IMR-90 (cell line): ENCODE measurements around the gene CTAG1A. TPM values are rescaled to one million over a fixed set of nuclear protein-coding genes. Genes with fewer than 3 reads are reported as not detected.

Experiments
- microRNA-seq, 2 experiments: library from miRNA; stranded (forward) in 1 of 2; unstranded in 1 of 2; fragments of 10-50 nt in 1 of 2; fragments of <30 nt in 1 of 2; gene quantifications in 1 of 2; microRNA quantifications in 1 of 2; one replicate each; pipeline versions ENCODE3 to v1.1.0; 2013 to 2020; ENCODE audit not compliant: insufficient read depth in 1 of 2, insufficient read length in 1 of 2, unreplicated experiment in 1 of 2
- polyA plus RNA-seq, 3 experiments: library from polyadenylated mRNA; depleted of rRNA; stranded (reverse); fragments of >200 nt; gene quantifications; 2 replicates each; pipeline ENCODE4 v1.2.3, GENCODE V29; 2012; ENCODE audit warnings: low replicate concordance in 1 of 3
- small RNA-seq, 5 experiments: library from RNA; depleted of rRNA; stranded (forward); fragments of <200 nt; gene quantifications; one replicate each; pipeline ENCODE3, GENCODE V24; 2012
- total RNA-seq: library from RNA; depleted of rRNA; stranded (reverse); fragments of >200 nt; gene quantifications from 2 replicates; pipeline ENCODE4 v1.2.3, GENCODE V29; 2012; rRNA removed

The CTAG1A gene
- total and polyA plus RNA-seq, 2 of the 4 experiments (the other 2 are of a cell fraction): not detected

Small RNAs within 50 kb of the gene (microRNA-seq; reads per million reads assigned to microRNA genes)
- gene AC244090.1 (ENCODE audit: insufficient read depth, insufficient read length) (not detected), gene AC244107.2 (ENCODE audit: insufficient read depth, insufficient read length) (not detected)

Small RNAs within 50 kb of the gene (small RNA-seq; reads per million reads assigned to genes)
- gene AC244090.1 (0 reads per million in 5 experiments), gene AC244107.2 (0 reads per million in 5 experiments)

Other genes with a start within 250 kb of the CTAG1A start
- 1,356 and 1,443 TPM in 2 replicates for gene FLNA, start 210.5 kb upstream of the CTAG1A start, total RNA-seq
- 1,357 and 1,435 TPM in 2 replicates for gene FLNA, start 210.5 kb upstream of the CTAG1A start, polyA plus RNA-seq (2012; rRNA removed)
- gene EMD, start 205.8 kb upstream of the CTAG1A start, total RNA-seq: 9.9 and 11.4 TPM in 2 replicates
- gene EMD, start 205.8 kb upstream of the CTAG1A start, polyA plus RNA-seq (2012; rRNA removed): 68.8 and 80.6 TPM in 2 replicates
- gene RPL10, start 186.8 kb upstream of the CTAG1A start, total RNA-seq: 1,582 and 1,900 TPM in 2 replicates
- gene RPL10, start 186.8 kb upstream of the CTAG1A start, polyA plus RNA-seq (2012; rRNA removed): 4,696 and 7,467 TPM in 2 replicates
- gene DNASE1L1, start 175.9 kb upstream of the CTAG1A start, total RNA-seq: 42.5 and 51.4 TPM in 2 replicates
- gene DNASE1L1, start 175.9 kb upstream of the CTAG1A start, polyA plus RNA-seq (2012; rRNA removed): 54.7 and 55.5 TPM in 2 replicates
- 4.4 and 4.8 TPM in 2 replicates for gene TAFAZZIN, start 173.6 kb upstream of the CTAG1A start, total RNA-seq
- 24.4 and 26.6 TPM in 2 replicates for gene TAFAZZIN, start 173.6 kb upstream of the CTAG1A start, polyA plus RNA-seq (2012; rRNA removed)
- 13.8 and 13.9 TPM in 2 replicates for gene ATP6AP1, start 156.5 kb upstream of the CTAG1A start, total RNA-seq
- 96.7 and 98.4 TPM in 2 replicates for gene ATP6AP1, start 156.5 kb upstream of the CTAG1A start, polyA plus RNA-seq (2012; rRNA removed)
- gene GDI1, start 148.0 kb upstream of the CTAG1A start, total RNA-seq: 113 and 117 TPM in 2 replicates
- gene GDI1, start 148.0 kb upstream of the CTAG1A start, polyA plus RNA-seq (2012; rRNA removed): 291 and 331 TPM in 2 replicates
- 46.4 and 65.5 TPM in 2 replicates for gene FAM50A, start 141.0 kb upstream of the CTAG1A start, total RNA-seq
- gene FAM50A, start 141.0 kb upstream of the CTAG1A start, polyA plus RNA-seq (2012; rRNA removed): 107 and 119 TPM in 2 replicates
- gene PLXNA3, start 126.9 kb upstream of the CTAG1A start, total RNA-seq: 4.3 and 8.1 TPM in 2 replicates
- 111 and 126 TPM in 2 replicates for gene PLXNA3, start 126.9 kb upstream of the CTAG1A start, polyA plus RNA-seq (2012; rRNA removed)
- gene LAGE3, start 105.9 kb upstream of the CTAG1A start, total RNA-seq: 3.6 and 6.4 TPM in 2 replicates
- gene LAGE3, start 105.9 kb upstream of the CTAG1A start, polyA plus RNA-seq (2012; rRNA removed): 14.8 and 17.6 TPM in 2 replicates
- gene UBL4A, start 98.5 kb upstream of the CTAG1A start, total RNA-seq: 21.4 and 28.3 TPM in 2 replicates
- gene UBL4A, start 98.5 kb upstream of the CTAG1A start, polyA plus RNA-seq (2012; rRNA removed): 22.2 and 24.6 TPM in 2 replicates
- gene SLC10A3, start 94.5 kb upstream of the CTAG1A start, total RNA-seq: 15.2 and 16.1 TPM in 2 replicates
- 24.6 and 26.9 TPM in 2 replicates for gene SLC10A3, start 94.5 kb upstream of the CTAG1A start, polyA plus RNA-seq (2012; rRNA removed)
- gene FAM3A, start 68.9 kb upstream of the CTAG1A start, total RNA-seq: 14.0 and 15.0 TPM in 2 replicates
- gene FAM3A, start 68.9 kb upstream of the CTAG1A start, polyA plus RNA-seq (2012; rRNA removed): 47.2 and 52.0 TPM in 2 replicates
- 60.0 and 77.1 TPM in 2 replicates for gene G6PD, start 38.3 kb upstream of the CTAG1A start, total RNA-seq
- 174 and 213 TPM in 2 replicates for gene G6PD, start 38.3 kb upstream of the CTAG1A start, polyA plus RNA-seq (2012; rRNA removed)
- 13.9 and 16.5 TPM in 2 replicates for gene IKBKG, start 37.5 kb upstream of the CTAG1A start, total RNA-seq
- 38.2 and 41.3 TPM in 2 replicates for gene IKBKG, start 37.5 kb upstream of the CTAG1A start, polyA plus RNA-seq (2012; rRNA removed)
- not detected in 2 replicates for gene CTAG1B, start 34.1 kb downstream of the CTAG1A start, total RNA-seq
- gene CTAG1B, start 34.1 kb downstream of the CTAG1A start, polyA plus RNA-seq (2012; rRNA removed): not detected in 2 replicates
- 23.6 and 27.1 TPM in 2 replicates for gene CTAG2, start 68.4 kb downstream of the CTAG1A start, total RNA-seq
- 42.5 and 59.8 TPM in 2 replicates for gene CTAG2, start 68.4 kb downstream of the CTAG1A start, polyA plus RNA-seq (2012; rRNA removed)
- 1.9 and 2.2 TPM in 2 replicates for gene GAB3, start 165.9 kb downstream of the CTAG1A start, total RNA-seq
- 3.4 and 3.7 TPM in 2 replicates for gene GAB3, start 165.9 kb downstream of the CTAG1A start, polyA plus RNA-seq (2012; rRNA removed)
- gene DKC1, start 177.7 kb downstream of the CTAG1A start, total RNA-seq: 63.8 and 66.7 TPM in 2 replicates
- 42.9 and 49.9 TPM in 2 replicates for gene DKC1, start 177.7 kb downstream of the CTAG1A start, polyA plus RNA-seq (2012; rRNA removed)
- gene MPP1, start 220.4 kb downstream of the CTAG1A start, total RNA-seq: 36.4 and 43.0 TPM in 2 replicates
- gene MPP1, start 220.4 kb downstream of the CTAG1A start, polyA plus RNA-seq (2012; rRNA removed): 29.4 and 35.2 TPM in 2 replicates
- not detected in 2 replicates for gene SMIM9, start 249.5 kb downstream of the CTAG1A start, total RNA-seq
- not detected in 2 replicates for gene SMIM9, start 249.5 kb downstream of the CTAG1A start, polyA plus RNA-seq (2012; rRNA removed)